ENCODE results near the gene DNAJC18.
"Not testable (repeated sequence)": the region's sequence is repeated elsewhere in the genome, so short reads cannot be mapped to it uniquely, and the experiment has no call there.

DNAJC18 gene

GRCh38 chr5:139439013-139439903 is at the start of gene DNAJC18:
Gene DNAJC18 (minus strand): TSS chr5:139439525. CDS start chr5:139439445, 80 bp downstream.
- in situ Hi-C loops (cut with MboI; ENCODE audit: low sequenced_read_pairs) = no loop called here

- in situ Hi-C loops (cut with MboI; ENCODE audit: low sequenced_read_pairs) = no loop called here
Observed at GRCh38 chr5:139488260-139488659, 48.9 kb upstream of the DNAJC18 start.

- in situ Hi-C loops (cut with MboI; ENCODE audit: low sequenced_read_pairs) = no loop called here
Observed at GRCh38 chr5:139486201-139486600, 46.9 kb upstream of the DNAJC18 start.

GRCh38 chr5:139482890-139483208 is 43.5 kb upstream of the DNAJC18 start:
- in situ Hi-C loops (cut with MboI; ENCODE audit: low sequenced_read_pairs) = not testable (repeated sequence)

- in situ Hi-C loops (cut with MboI; ENCODE audit: low sequenced_read_pairs) = no loop called here
Observed at GRCh38 chr5:139482050-139482889, 42.9 kb upstream of the DNAJC18 start, which contains the start of gene STING1. Gene STING1 (minus strand): TSS chr5:139482758. CDS start chr5:139481704, 1,054 bp downstream.

DNA sequence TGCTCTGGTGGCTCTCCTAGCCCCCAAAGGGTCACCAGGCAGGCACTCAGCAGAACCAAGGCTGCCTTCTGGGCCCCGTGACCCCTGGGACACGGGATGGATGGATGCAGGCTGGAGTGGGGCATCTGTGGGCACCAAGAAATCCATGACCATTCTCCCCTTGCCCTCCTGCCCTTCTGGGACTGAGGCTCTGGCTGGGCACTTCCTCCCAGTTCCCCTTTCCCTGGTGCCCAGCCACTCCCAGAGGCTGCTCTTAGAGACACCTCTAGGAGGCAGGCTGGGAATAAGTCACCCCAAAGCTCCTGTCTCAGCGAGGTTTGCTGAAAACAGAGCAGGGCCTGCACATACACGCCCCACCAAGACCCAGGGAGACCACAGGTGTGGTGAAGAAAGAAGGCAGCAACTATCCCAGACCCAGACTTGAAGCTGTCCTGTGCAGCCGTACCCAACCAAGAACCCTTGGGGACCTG is 42.3 kb upstream of the DNAJC18 start:
- in situ Hi-C loops (cut with MboI; ENCODE audit: low sequenced_read_pairs) = no loop called here

DNA sequence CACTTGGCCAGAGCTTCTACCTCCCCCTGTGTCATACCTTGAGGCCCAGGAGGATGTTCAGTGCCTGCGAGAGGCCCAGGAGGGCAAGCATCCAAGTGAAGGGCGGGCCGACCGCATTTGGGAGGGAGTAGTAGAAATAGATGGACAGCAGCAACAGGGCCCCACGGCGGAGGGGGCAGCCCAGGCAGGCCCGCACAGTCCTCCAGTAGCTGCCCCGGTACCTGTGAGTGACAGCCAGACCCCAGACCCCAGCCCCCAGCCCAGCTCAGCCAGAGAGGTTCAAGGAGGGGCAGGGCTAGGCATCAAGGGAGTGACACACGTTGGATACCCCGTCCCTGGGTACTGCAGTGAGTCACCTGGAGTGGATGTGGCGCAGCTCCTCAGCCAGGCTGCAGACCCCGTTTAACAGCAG is 41.8 kb upstream of the DNAJC18 start:
- in situ Hi-C loops (cut with MboI; ENCODE audit: low sequenced_read_pairs) = no loop called here

DNA sequence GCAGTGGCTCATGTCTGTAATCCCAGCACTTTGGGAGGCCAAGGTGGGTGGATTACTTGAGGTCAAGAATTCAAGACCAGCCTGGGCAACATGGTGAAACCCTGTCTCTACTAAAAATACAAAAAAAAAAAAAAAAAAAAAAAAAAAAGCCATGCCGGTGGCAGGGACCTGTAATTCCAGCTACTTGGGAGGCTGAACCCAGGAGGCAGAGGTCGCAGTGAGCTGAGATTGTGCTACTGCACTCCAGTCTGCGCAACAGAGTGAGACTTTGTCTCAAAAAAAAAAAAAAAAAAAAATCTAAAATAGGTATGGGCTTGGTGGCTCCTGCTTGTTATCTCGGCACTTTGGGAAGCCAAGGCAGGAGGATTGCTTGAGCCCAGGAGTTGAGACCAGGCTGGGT is 40.4 kb upstream of the DNAJC18 start:
- in situ Hi-C loops (cut with MboI; ENCODE audit: low sequenced_read_pairs) = not testable (repeated sequence)

DNA sequence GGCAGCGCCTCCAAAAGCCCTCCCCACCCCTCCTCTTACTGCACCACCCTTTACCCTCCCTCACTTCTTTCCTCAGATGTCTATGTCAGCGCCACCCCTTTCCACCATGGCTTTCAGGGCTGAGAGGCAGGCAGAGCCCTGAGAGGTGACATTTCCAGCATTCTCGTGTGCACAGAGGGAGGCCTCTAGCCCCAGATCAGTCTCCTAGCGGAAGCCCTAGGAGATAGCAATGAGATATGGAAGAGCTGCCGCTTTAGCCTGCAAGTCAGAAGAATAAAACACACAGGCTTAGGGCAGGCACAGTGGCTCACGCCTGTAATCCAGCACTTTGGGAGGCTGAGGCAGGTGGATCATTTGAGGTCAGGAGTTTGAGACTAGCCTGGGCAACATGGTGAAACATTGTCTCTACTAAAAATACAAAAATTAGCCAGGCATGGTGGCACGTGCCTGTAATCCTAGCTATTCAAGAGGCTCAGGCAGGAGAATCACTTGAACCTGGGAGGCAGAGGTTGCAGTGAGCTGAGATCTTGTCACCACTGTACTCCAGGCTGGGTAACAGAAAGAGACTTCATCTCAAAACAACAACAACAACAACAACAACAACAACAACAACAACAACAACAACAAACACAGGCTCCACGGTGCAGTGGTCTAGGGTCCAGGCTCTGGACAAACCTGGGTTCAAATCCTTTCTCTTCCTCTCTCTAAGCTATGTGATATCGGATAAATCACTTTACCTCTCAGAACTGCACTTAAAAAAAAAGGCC is 39.5 kb upstream of the DNAJC18 start:
- in situ Hi-C loops (cut with MboI; ENCODE audit: low sequenced_read_pairs) = not testable (repeated sequence)

GRCh38 chr5:139475865-139476617 is 36.7 kb upstream of the DNAJC18 start:
- in situ Hi-C loops (cut with MboI; ENCODE audit: low sequenced_read_pairs) = no loop called here

DNA sequence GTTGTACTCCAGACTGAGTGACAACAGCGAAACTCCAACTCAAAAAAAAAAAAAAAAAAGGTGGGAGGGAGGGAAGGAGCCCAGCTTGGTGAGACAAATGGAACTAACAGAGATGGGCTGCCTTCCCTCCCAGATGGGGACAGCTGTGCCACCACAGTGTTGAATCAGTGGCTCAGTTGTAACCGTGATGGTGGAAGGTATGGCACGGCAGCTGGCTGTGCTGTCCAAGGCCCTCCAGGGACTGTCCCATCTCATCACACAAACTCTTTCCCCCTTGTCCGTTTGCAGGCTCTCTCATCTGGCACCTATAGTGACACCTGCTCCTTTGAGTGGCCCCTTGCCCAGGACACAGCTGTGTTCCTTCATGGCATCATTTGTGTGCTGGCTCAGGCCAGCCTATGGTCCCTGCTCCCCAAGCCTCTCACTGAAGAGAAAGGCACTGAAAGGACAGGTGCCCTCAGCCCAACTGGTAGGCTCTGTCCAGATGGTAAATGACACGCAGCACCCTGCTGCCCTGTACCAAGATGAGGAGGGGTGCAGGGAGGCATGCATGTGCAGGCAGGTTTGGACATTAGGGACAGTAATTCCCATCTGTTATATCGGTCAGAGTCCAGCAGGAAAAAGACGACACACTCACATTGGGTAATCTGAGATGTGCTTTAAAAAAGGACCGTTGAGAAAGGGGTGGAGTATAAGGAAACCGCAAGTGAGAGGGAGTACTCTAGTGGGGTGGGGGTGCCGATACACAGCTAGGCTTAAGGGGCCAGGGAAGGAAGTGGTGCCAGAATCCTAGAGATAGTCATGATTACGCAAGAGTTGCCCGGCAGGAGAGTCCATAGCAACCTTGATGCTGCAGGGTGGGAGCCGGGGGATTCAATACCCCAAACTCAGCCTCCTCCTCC is 35.8 kb upstream of the DNAJC18 start:
- in situ Hi-C loops (cut with MboI; ENCODE audit: low sequenced_read_pairs) = no loop called here

DNA sequence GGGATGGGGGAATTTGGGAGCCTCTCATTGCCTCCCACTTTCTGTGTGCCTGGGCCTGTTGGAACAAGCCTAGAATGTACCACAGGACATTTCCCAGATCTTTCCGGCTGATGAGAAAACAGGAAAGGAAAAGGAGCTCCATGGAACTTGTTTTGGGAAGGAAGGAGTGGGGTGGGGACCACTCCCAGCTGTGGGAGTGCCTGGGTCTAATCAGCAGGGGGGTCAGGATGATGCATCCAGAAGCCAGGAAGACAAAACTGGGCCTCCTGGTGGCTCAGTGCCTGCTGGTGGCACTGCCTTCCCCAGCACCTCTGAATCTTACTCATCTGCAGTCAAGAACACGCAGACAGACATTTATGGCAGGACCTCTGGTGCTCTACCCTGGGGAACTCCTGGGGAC is 34.2 kb upstream of the DNAJC18 start:
- in situ Hi-C loops (cut with MboI; ENCODE audit: low sequenced_read_pairs) = no loop called here

GRCh38 chr5:139473105-139473504 is 33.8 kb upstream of the DNAJC18 start:
- in situ Hi-C loops (cut with MboI; ENCODE audit: low sequenced_read_pairs) = no loop called here

- in situ Hi-C loops (cut with MboI; ENCODE audit: low sequenced_read_pairs) = no loop called here
Observed at GRCh38 chr5:139472386-139473030, 33.2 kb upstream of the DNAJC18 start.

DNA sequence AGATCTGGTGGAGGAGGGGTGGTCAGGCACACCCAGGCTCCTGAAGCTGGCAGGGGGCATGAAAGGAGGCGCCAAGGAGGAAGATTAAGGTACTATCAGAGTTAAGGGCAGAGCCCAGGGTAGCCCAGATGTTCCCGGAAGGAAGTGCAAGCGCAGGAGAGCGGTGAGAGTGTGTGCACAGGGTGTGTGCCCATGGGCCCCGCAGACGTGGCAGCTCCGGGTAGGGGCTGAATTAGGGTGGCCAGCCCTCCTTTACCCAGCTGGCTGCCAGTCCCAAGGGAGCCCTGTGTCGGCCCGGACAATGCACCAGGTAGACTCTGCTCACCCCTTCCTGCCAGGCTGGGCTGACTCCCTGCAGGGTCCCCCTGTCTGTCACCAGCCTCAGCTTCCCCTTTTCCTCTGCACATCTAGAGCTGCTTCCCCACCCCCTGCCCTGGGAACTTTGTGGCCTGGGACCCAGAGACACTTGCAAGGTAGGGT is 31.5 kb upstream of the DNAJC18 start, which contains the start of gene SMIM33:
Gene SMIM33 (plus strand): TSS at position 184 of the 480 bp plus-strand sequence. CDS start 118 bp downstream, at position 302.
- in situ Hi-C loops (cut with MboI; ENCODE audit: low sequenced_read_pairs) = no loop called here

DNA sequence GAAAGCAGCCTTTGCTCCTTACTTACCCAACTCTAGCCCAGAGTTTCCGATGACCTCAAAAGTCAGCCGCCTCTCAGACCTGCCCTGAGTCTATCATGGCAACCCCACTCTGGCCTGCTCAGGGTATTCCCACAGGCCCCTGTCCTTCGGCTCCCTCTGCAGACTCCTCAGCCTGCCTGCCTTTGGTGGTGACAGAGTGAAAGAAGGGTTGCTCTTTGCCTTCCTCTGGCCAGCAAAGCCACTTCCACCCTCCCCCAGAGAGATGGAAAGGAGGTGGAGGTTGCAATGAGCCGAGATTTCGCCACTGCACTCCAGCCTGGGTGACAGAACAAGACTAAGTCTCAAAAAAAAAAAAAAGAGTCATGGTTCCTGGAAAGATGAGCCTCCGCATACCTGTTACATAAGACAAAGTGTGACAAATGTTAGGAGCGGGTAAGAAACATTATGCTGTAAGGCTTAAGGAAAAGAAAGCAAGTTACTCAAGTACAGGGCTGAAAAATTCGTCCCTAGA is 29.2 kb upstream of the DNAJC18 start:
- in situ Hi-C loops (cut with MboI; ENCODE audit: low sequenced_read_pairs) = no loop called here

DNA sequence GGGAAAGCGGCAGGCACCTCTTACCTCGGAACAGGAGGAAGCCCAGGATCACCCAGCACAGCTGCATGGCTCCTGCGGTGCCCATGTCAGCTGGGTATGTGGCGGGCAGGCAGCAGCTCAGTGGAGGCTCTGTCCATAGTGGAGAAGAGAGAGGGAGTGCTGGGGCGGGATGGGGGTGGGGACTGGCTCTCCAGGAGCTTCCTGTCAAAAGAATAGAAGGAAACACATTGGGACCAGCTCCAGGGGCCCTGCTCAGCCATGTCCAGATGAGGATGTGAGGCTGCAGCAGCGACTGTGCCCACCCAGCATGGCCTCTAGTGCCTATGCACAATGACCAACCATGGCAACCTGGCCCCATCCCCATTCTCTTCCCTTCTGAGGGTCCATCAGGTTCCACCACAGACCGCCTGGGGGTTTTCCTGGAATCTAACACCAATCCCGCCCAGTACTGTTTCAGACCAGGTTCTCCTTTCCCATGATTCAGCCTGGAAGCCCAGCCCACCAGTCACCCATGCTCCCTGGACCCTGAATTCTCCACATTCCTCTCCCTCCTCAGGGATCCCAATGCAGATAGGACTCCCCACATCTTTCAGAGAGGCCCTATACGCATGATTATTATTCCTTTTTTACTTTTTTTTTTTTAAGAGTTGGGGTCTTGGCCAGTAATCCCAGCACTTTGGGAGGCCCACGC is 23.4 kb upstream of the DNAJC18 start, which contains the start of gene ECSCR:
Gene ECSCR (minus strand): TSS at position 158 of the 691 bp plus-strand sequence. CDS start 73 bp downstream, at position 85.
- in situ Hi-C loops (cut with MboI; ENCODE audit: low sequenced_read_pairs) = no loop called here

Measured in HL-60/S4 (cell line).